NCI-H1436 (cell line): Measurements from ENCODE around the gene FNIP2.
"Not testable (repeated sequence)": the region's sequence is repeated elsewhere in the genome, so short reads cannot be mapped to it uniquely, and the experiment has no call there.

Source experiments
- DNase-seq: peaks from one replicate; lab custom pipeline; 2025; lab: John Stamatoyannopoulos, UW

FNIP2 gene

GRCh38 chr4:158870626-158871334 lies 102.0 kb downstream of the FNIP2 start:
- no peak for DNase-seq

GRCh38 chr4:158871335-158871724 lies 102.5 kb downstream of the FNIP2 start:
- DNase-seq = no peak

- DNase-seq = no peak
These were observed 105.1 kb downstream of the FNIP2 start for GRCh38 chr4:158873795-158874401.

- no peak for DNase-seq
These were observed 106.2 kb downstream of the FNIP2 start for GRCh38 chr4:158875026-158875425.

GRCh38 chr4:158875455-158875854 lies 106.6 kb downstream of the FNIP2 start:
- no peak for DNase-seq

GRCh38 chr4:158877069-158877468 lies 108.2 kb downstream of the FNIP2 start:
- no peak for DNase-seq

GRCh38 chr4:158882142-158882541 lies 113.3 kb downstream of the FNIP2 start:
- DNase-seq = not testable (repeated sequence)

- no peak for DNase-seq
These were observed 115.5 kb downstream of the FNIP2 start for GRCh38 chr4:158884280-158884679.

GRCh38 chr4:158885564-158885963 lies 116.7 kb downstream of the FNIP2 start:
- no peak for DNase-seq

GRCh38 chr4:158890294-158890693 lies 121.5 kb downstream of the FNIP2 start:
- no peak for DNase-seq

GRCh38 chr4:158891256-158891655 lies 122.4 kb downstream of the FNIP2 start:
- no peak for DNase-seq

- no peak for DNase-seq
These were observed 126.0 kb downstream of the FNIP2 start for GRCh38 chr4:158894826-158895225.

- DNase-seq = no peak
These were observed 127.2 kb downstream of the FNIP2 start for GRCh38 chr4:158895797-158896576.

GRCh38 chr4:158896577-158897238 lies 127.9 kb downstream of the FNIP2 start:
- not testable (repeated sequence) for DNase-seq

- not testable (repeated sequence) for DNase-seq
These were observed 131.6 kb downstream of the FNIP2 start for GRCh38 chr4:158900408-158900807.

- DNase-seq = not testable (repeated sequence)
These were observed 133.7 kb downstream of the FNIP2 start for GRCh38 chr4:158902280-158903078.

- DNase-seq = no peak
These were observed 134.2 kb downstream of the FNIP2 start for GRCh38 chr4:158903079-158903456.

GRCh38 chr4:158903472-158904043 lies 134.7 kb downstream of the FNIP2 start:
- DNase-seq = no peak

GRCh38 chr4:158904815-158905214 lies 136.0 kb downstream of the FNIP2 start:
- no peak for DNase-seq

GRCh38 chr4:158906073-158906472 lies 137.2 kb downstream of the FNIP2 start:
- DNase-seq = no peak

GRCh38 chr4:158912390-158912789 lies 143.6 kb downstream of the FNIP2 start:
- no peak for DNase-seq
